PFSK-1 (cell line): ENCODE measurements around the gene LEO1.

Experiments used
- POLR2AphosphoS5 ChIP-seq: IDR thresholded peaks from 2 replicates; pipeline ENCODE4 v1.6.1; 2012; ENCODE audit warnings: low read depth, mild to moderate bottlenecking, control low read depth, low read length, moderate library complexity
- REST ChIP-seq, 2 experiments: IDR thresholded peaks; 2 replicates each; pipeline versions ENCODE4 v1.6.1 to v1.8.0; 2011 to 2012; ENCODE audit warnings: low read depth in 2 of 2, low read length in 2 of 2, control low read depth in 1 of 2, inconsistent platforms in 1 of 2, mild to moderate bottlenecking in 1 of 2, moderate library complexity in 1 of 2; ENCODE audit not compliant: insufficient read depth in 1 of 2
- SIN3A ChIP-seq: IDR thresholded peaks from 2 replicates; pipeline ENCODE4 v1.6.1; 2012; ENCODE audit warnings: mild to moderate bottlenecking, low read length, moderate library complexity, borderline replicate concordance; ENCODE audit not compliant: insufficient read depth

DNA sequence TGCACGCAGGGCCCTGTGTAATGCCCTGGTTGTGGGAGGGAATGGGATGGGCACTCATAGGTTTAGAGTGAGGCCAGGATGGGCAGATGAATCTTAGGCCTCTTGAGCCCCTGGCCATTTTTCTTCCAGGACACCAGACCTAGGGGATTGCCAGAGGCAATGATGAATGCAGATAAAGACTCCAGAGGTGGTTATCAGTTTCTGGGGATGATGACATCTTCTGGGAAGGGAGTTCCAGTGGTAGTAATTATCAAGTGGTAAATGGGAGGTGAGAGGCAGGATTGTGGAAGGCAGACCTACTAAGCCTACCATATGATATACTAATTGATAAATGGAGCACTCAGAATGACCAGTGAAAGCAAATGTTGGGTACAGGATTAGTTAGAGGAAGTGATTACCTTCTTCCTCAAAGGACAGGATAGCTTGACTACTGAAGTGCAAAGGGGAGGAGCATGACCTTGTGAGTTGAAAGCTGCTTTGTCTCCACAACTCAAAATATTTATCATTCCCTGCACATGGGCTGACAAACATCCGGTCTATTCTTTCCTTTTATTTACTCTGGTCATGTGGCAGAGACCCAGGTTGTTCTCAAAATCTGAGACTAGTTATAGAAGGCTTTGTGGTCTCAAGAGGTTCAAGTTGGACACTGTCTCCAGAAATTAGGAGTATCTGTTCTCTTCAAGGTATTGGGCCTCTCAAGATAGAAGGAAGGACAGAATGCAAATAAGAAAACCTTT, 37.3 kb upstream of the LEO1 start:
- TF ChIP-seq SIN3A, result no peak
- TF ChIP-seq POLR2AphosphoS5, result no peak
- no peak for TF ChIP-seq REST (IDR thresholded peaks at IDR 0.05; ENCODE audit: insufficient read depth in 1 of 2, low read depth in 2 of 2, low read length in 2 of 2)
